Measurements from ENCODE around the gene SEMA4B.
A peak's percentile ranks its signal among the peaks of the same experiment; 100 is the strongest.
"Not testable (repeated sequence)": the region's sequence is repeated elsewhere in the genome, so short reads cannot be mapped to it uniquely, and the experiment has no call there.

SEMA4B gene

DNA sequence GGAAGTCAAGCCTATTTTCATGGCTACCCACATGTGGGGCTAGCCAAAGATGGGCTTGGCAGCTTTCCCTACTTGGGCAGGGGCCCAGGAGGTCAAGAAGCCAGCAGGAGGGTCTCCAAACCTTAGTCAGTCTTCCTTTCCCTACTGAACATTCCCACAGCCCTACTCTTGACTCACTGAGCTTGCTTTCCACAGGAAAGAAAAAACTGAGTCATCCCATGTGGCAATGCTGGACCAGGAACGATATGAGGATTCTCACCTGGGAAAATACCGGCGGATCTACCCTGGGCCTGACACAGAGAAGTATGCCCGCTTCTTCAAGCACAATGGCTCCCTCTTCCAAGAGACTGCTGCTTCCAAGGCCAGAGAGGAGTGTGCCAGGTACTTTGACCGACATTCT is 60.7 kb downstream of the SEMA4B start:
- no peak for DNase-seq (ENCODE audit: low read depth, low spot score)

DNA sequence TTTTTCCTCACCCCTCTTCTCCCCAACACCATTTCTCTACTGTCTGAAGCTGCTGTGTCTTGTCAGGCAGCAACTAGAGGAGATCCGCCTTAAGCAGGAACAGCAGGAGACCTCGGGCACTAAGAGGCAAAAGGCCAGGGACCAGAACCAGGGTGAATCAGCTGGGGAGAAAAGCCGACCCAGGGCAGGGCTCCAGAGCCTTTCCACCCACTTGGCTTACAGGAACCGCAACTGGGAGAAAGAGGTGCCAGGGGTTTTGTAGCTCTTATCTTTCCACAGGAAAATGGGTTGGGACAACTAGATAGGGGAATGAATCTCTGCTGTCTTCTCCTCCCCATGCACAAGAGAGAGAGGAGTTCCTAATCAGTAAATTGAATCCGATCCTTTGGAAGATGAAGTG is 61.3 kb downstream of the SEMA4B start:
- DNase-seq (ENCODE audit: low read depth, low spot score): no peak

GRCh38 chr15:90264671-90265070 is 63.5 kb downstream of the SEMA4B start:
- no peak for DNase-seq (ENCODE audit: low read depth, low spot score)

DNA sequence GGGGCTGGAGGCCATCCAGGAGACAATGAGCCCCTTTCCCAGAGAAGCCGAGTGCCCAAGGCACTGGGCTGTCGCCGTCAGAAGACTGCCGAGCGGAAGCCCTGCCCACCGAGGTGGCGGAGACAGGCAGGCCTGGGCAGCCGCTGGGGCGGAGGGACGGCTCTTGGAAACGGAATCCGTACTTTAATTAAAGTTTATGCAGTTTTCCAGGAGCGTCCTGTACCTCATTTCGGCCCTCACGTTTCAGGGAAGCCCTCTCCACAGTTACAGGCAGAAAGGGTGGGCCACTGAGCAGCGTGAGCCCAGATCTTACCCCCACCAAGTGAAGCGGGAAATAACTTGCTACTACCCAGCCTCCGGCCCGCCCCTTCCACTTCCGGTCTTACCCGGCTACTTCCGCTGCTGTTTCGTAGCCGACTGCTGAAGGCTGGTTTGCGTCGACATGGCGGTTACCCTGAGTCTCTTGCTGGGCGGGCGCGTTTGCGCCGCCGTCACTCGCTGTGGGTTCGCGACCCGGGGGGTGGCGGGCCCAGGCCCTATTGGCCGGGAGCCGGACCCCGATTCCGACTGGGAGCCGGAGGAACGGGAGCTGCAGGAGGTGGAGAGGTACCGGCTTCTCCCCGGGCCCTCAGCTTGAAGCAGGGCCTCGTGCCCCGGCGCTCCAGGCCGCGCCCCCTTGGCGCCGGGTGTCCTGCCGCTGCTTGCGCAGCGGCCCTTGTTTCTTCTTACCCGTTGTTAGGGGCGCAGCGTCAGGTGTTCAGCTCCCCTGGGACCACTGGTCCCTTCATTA is 64.3 kb downstream of the SEMA4B start, which contains the start of gene NGRN:
Gene NGRN (plus strand): TSS at position 402 of the 790 bp plus-strand sequence. CDS start 41 bp downstream, at position 443.
- DNase-seq (ENCODE audit: low read depth, low spot score): peak; percentile 85

DNA sequence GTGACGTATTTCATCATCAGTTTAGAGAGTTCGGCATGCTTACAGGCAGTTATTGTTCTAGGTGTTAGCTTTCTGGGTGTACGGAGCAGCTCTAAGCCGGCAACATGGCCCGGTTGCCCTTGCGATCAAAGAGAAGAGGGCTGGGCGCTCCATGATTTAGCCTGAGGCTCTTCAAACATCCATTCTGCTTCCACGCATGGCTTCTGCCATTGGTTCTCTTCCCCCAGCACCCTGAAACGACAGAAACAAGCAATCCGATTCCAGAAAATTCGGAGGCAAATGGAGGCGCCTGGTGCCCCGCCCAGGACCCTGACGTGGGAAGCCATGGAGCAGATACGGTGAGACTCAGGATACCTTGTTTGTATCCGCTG is 64.9 kb downstream of the SEMA4B start:
- no peak for DNase-seq (ENCODE audit: low read depth, low spot score)

DNA sequence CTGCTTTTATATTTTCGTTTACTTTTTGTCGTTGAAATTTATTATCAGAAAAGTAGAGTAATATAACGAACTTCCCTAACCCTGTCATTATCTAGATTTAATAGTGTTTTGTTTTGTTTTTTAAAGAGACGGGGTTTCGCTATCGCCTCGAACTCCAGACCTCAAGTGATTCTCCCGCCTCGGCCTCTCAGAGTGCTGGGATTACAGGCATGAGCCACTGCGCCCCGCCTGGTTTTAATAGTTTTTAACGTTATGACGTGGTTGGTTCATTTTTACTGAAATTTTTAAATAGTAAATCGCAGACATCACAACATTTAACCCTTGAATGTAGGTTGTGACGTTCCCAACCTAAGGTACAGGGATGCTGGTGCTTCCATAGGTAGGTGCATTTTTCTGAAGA is 65.4 kb downstream of the SEMA4B start:
- no peak for DNase-seq (ENCODE audit: low read depth, low spot score)

- no peak for DNase-seq (ENCODE audit: low read depth, low spot score)
Measured at GRCh38 chr15:90268415-90268814, 67.3 kb downstream of the SEMA4B start.

DNA sequence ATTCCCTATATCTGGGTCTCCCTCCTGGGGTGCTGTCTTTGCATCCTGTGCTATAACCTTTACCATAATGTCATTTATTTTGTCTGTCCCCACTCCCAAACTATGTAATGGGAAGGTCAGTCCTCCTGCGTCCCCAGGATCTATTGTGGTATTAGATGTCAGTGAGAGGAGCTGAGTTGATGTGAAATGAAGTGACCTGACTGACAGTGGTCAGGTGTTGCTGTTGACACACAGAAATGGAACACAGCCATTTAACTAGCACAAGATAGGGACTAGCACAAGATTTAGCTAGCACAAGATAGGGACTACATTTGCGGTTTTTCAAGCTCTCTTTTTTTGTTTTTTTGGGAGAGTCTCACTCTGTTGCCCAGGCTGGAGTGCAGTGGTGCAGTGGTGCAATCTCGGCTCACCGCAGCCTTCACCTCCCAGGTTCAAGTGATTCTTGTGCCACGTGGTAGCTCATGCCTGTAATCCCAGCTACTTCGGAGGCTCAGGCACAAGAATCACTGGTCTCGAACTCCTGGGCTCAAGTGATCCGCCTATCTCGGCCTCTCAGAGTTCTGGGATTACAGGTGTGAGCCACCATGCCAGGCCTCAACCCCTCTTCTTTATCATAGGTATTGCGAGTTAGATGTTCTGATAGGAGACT is 69.5 kb downstream of the SEMA4B start:
- no peak for DNase-seq (ENCODE audit: low read depth, low spot score)

GRCh38 chr15:90271459-90272166 is 70.5 kb downstream of the SEMA4B start:
- no peak for DNase-seq (ENCODE audit: low read depth, low spot score)

- not testable (repeated sequence) for DNase-seq (ENCODE audit: low read depth, low spot score)
Measured at GRCh38 chr15:90278467-90278866, 77.3 kb downstream of the SEMA4B start.
